Neural crest cell (in vitro differentiated cells): Measurements from ENCODE around the gene MYADM. TPM values are rescaled to one million over a fixed set of nuclear protein-coding genes. Genes with fewer than 3 reads are reported as not detected.

Source experiments
- DNase-seq: peaks from one replicate; pipeline ENCODE4 v3.0.0; 2021; ENCODE audit warnings: low read depth, mixed read lengths, low spot score
- H3K27ac Mint-ChIP-seq: one replicate; pipeline ENCODE4 v1.8.0; 2021; ENCODE audit warnings: mild to moderate bottlenecking, mixed read lengths; ENCODE audit not compliant: unreplicated experiment
- H3K27me3 Mint-ChIP-seq: 2 replicates; pipeline ENCODE4 v1.8.0; 2021; ENCODE audit warnings: low read depth, mild to moderate bottlenecking, mixed read lengths
- H3K36me3 Mint-ChIP-seq: 2 replicates; pipeline ENCODE4 v1.8.0; 2021; ENCODE audit warnings: low read depth, mild to moderate bottlenecking, mixed read lengths
- H3K4me1 Mint-ChIP-seq: 2 replicates; pipeline ENCODE4 v1.8.0; 2021; ENCODE audit warnings: mixed read lengths
- H3K4me3 Mint-ChIP-seq: one replicate; pipeline ENCODE4 v1.8.0; 2021; ENCODE audit warnings: mild to moderate bottlenecking, mixed read lengths
- H3K9me3 Mint-ChIP-seq: 2 replicates; pipeline ENCODE4 v1.8.0; 2021; ENCODE audit warnings: mixed read lengths
- CTCF ChIP-seq: fragments of 200-600 bp; sonication (generic); conservative IDR thresholded peaks from 2 replicates; pipeline ENCODE4 v1.5.0; 2021; ENCODE audit warnings: antibody characterized with exemption, mild to moderate bottlenecking
- long read RNA-seq: library from polyadenylated mRNA; unstranded; transcript quantifications from one replicate; pipeline ENCODE4 v2.0.0, GENCODE V29; 2020
- total RNA-seq: library from RNA; stranded (reverse); gene quantifications from 2 replicates; pipeline ENCODE4 v1.2.1, GENCODE V29; 2021

The MYADM gene
- total RNA-seq: 15.0 and 19.1 TPM in 2 replicates
- long read RNA-seq: 0 reads

GRCh38 chr19:53867225-53868090 lies at the start of gene MYADM:
MYADM (plus strand) TSS chr19:53867883; CDS start chr19:53873530, 5,647 bp downstream.
- Mint-ChIP-seq H3K36me3 (no peaks in the 10 kb centered on the region), H3K4me3 (peak within 1 kb of the TSS; percentile 91), H3K4me1 (peaks cover 38% of the 10 kb centered on the region), H3K27ac (peak within 1 kb of the TSS; percentile 99), H3K27me3 (peaks cover 30% of the 10 kb centered on the region), H3K9me3 (no peaks in the 10 kb centered on the region)
- DNase-seq: peak; percentile 98
- TF ChIP-seq CTCF: no peak

GRCh38 chr19:53818756-53819155 lies 48.9 kb upstream of the MYADM start:
- Mint-ChIP-seq H3K4me1 (no peaks in the 10 kb centered on the region), H3K27ac (no peak overlapping the region)

GRCh38 chr19:53819861-53820260 lies 47.8 kb upstream of the MYADM start:
- no peaks in the 10 kb centered on the region for H3K9me3 Mint-ChIP-seq
- peaks cover 12% of the 10 kb centered on the region for H3K27me3 Mint-ChIP-seq
- no peak for TF ChIP-seq CTCF
- H3K27ac Mint-ChIP-seq: no peak overlapping the region
- H3K4me1 Mint-ChIP-seq: no peaks in the 10 kb centered on the region
- H3K4me3 Mint-ChIP-seq: no peak overlapping the region
- no peaks in the 10 kb centered on the region for H3K36me3 Mint-ChIP-seq
- no peak for DNase-seq

More at GRCh38 chr19:53818756-53819155, 48.9 kb upstream of the MYADM start:
- no peaks in the 10 kb centered on the region for H3K36me3 Mint-ChIP-seq
- H3K27me3 Mint-ChIP-seq: peaks cover 8% of the 10 kb centered on the region
- DNase-seq: no peak
- H3K4me3 Mint-ChIP-seq: no peak overlapping the region
- H3K9me3 Mint-ChIP-seq: no peaks in the 10 kb centered on the region
- no peak for TF ChIP-seq CTCF

- Mint-ChIP-seq H3K9me3 (no peaks in the 10 kb centered on the region), H3K27me3 (peaks cover 21% of the 10 kb centered on the region), H3K36me3 (no peaks in the 10 kb centered on the region), H3K4me1 (no peaks in the 10 kb centered on the region), H3K27ac (no peak overlapping the region), H3K4me3 (no peak overlapping the region)
- no peak for DNase-seq
- no peak for TF ChIP-seq CTCF
Observed at GRCh38 chr19:53823380-53824120, 44.1 kb upstream of the MYADM start.

GRCh38 chr19:53824134-53824611 lies 43.5 kb upstream of the MYADM start, which contains the start of gene NLRP12:
NLRP12 (minus strand) TSS chr19:53824314; CDS start chr19:53824174, 140 bp downstream.
- no peak within 1 kb of the TSS for H3K4me3 Mint-ChIP-seq
- peaks cover 26% of the 10 kb centered on the region for H3K27me3 Mint-ChIP-seq
- no peaks in the 10 kb centered on the region for H3K4me1 Mint-ChIP-seq
- no peak for TF ChIP-seq CTCF
- no peak for DNase-seq
- no peaks in the 10 kb centered on the region for H3K9me3 Mint-ChIP-seq
- no peak within 1 kb of the TSS for H3K27ac Mint-ChIP-seq
- no peaks in the 10 kb centered on the region for H3K36me3 Mint-ChIP-seq
